HepG2 (cell line): Measurements from ENCODE around the gene CDT1.

ENCODE experiments used
- CTCF ChIP-seq: sonication (generic); formaldehyde crosslinking; IDR thresholded peaks from 2 replicates; pipeline ENCODE4 v1.5.0; 2020; ENCODE audit warnings: mild to moderate bottlenecking, missing genetic modification reagents, moderate library complexity
- FOSL1 ChIP-seq: sonication (generic); formaldehyde crosslinking; IDR thresholded peaks from 2 replicates; pipeline ENCODE4 v1.9.0; 2021; ENCODE audit warnings: missing genetic modification reagents, borderline replicate concordance
- MEIS1 ChIP-seq: sonication (generic); formaldehyde crosslinking; IDR thresholded peaks from 2 replicates; pipeline ENCODE4 v1.9.0; 2021; ENCODE audit warnings: mild to moderate bottlenecking, missing genetic modification reagents, moderate library complexity, borderline replicate concordance
- NFYB ChIP-seq: sonication (generic); formaldehyde crosslinking; IDR thresholded peaks from 2 replicates; pipeline ENCODE4 v1.4.0; 2020; ENCODE audit warnings: missing genetic modification reagents
- NR2C2 ChIP-seq: sonication (generic); formaldehyde crosslinking; IDR thresholded peaks from 2 replicates; pipeline ENCODE4 v1.4.0; 2020; ENCODE audit warnings: missing genetic modification reagents, mild to moderate bottlenecking, moderate library complexity, borderline replicate concordance
- SIN3A ChIP-seq: IDR thresholded peaks from 2 replicates; pipeline ENCODE4 v1.6.1; 2011; ENCODE audit warnings: low read depth, mild to moderate bottlenecking, control low read depth, low read length, borderline replicate concordance
- SNAI1 ChIP-seq: sonication (generic); formaldehyde crosslinking; IDR thresholded peaks from 2 replicates; pipeline ENCODE4 v1.5.0; 2020; ENCODE audit warnings: mild to moderate bottlenecking, missing genetic modification reagents, borderline replicate concordance
- ZBTB1 ChIP-seq: sonication (generic); formaldehyde crosslinking; IDR thresholded peaks from 2 replicates; pipeline ENCODE4 v1.4.0; 2020; ENCODE audit warnings: missing genetic modification reagents, borderline replicate concordance
- ZBTB21 ChIP-seq: sonication (generic); formaldehyde crosslinking; IDR thresholded peaks from 2 replicates; pipeline ENCODE4 v1.4.0; 2020; ENCODE audit warnings: missing genetic modification reagents
- ZNF124 ChIP-seq: sonication (generic); formaldehyde crosslinking; IDR thresholded peaks from 2 replicates; pipeline ENCODE4 v1.4.0; 2020; ENCODE audit warnings: missing genetic modification reagents
- ZNF318 ChIP-seq: sonication (generic); formaldehyde crosslinking; IDR thresholded peaks from 2 replicates; pipeline ENCODE4 v1.4.0; 2020; ENCODE audit warnings: mild to moderate bottlenecking, missing genetic modification reagents
- ZNF331 ChIP-seq: sonication (generic); formaldehyde crosslinking; IDR thresholded peaks from 2 replicates; pipeline ENCODE4 v1.4.0; 2020; ENCODE audit warnings: missing genetic modification reagents
- ZNF337 ChIP-seq: sonication (generic); formaldehyde crosslinking; IDR thresholded peaks from 2 replicates; pipeline ENCODE4 v1.5.1; 2020; ENCODE audit warnings: missing genetic modification reagents, low read depth, mild to moderate bottlenecking, borderline replicate concordance

- TF ChIP-seq NFYB (CRISPR knock-in tag) = no peak
- TF ChIP-seq NR2C2 (CRISPR knock-in tag) = no peak
- TF ChIP-seq SIN3A = no peak
- TF ChIP-seq ZBTB1 = no peak
- no peak for TF ChIP-seq ZNF331 (CRISPR knock-in tag)
- TF ChIP-seq ZNF124 (CRISPR knock-in tag) = no peak
- TF ChIP-seq CTCF (CRISPR knock-in tag) = no peak
- no peak for TF ChIP-seq ZNF318 (CRISPR knock-in tag)
- TF ChIP-seq SNAI1 (CRISPR knock-in tag) = no peak
- no peak for TF ChIP-seq FOSL1
- no peak for TF ChIP-seq MEIS1 (CRISPR knock-in tag)
- TF ChIP-seq ZNF337 = no peak
- no peak for TF ChIP-seq ZBTB21 (CRISPR knock-in tag)
Observed at GRCh38 chr16:88758227-88758943, 45.2 kb upstream of the CDT1 start.
